GM12878 (cell line): ENCODE measurements around the gene S100A8. TPM values are rescaled to one million over a fixed set of nuclear protein-coding genes. Genes with fewer than 3 reads are reported as not detected.

Experiments
- ATAC-seq: fragments of 200-7000 bp; cut with Tn5 transposase; 3 replicates; pipeline ENCODE4 v1.9.1; 2020; ENCODE audit warnings: mild to moderate bottlenecking, moderate library complexity
- BruUV-seq: library from RNA; stranded (reverse); fragments of 400-500 nt; replicated peaks from 2 replicates; lab custom pipeline; 2021; lab: Mats Ljungman, UMichigan
- CTCF ChIA-PET: fragments of 300-600 bp; sonication (Branson Sonifier 250); formaldehyde crosslinking; extraction: SDS; loops from one replicate; lab custom pipeline; 2021; ENCODE audit warnings: inconsistent platforms; lab: Yijun Ruan, JAX
- POLR2A ChIA-PET: fragments of 350-600 bp; formaldehyde crosslinking; extraction: SDS; loops from one replicate; lab custom pipeline; 2021; ENCODE audit warnings: inconsistent platforms; lab: Charles Lee
- RAD21 ChIA-PET: fragments of 300-600 bp; sonication (Branson Sonifier 250); formaldehyde crosslinking; loops from one replicate; lab custom pipeline; 2023; ENCODE audit warnings: antibody characterized with exemption; ENCODE audit not compliant: unreplicated experiment; lab: Charles Lee
- SMC1A ChIA-PET: fragments of 300-600 bp; sonication (Branson Sonifier 250); formaldehyde crosslinking; loops from one replicate; lab custom pipeline; 2023; ENCODE audit not compliant: unreplicated experiment, uncharacterized antibody; lab: Charles Lee
- DNase-seq: peaks from one replicate; pipeline ENCODE4 v3.0.0-alpha.2; 2011; ENCODE audit warnings: low read depth, low spot score
- FAIRE-seq: peaks from 3 replicates; lab custom pipeline; 2011; peaks lifted over from hg19 to GRCh38; lab: Jason Lieb, UNC
- H2AFZ ChIP-seq: 2 replicates; pipeline ENCODE4 v1.6.0; 2011; ENCODE audit warnings: low read depth, low read length, control low read depth; ENCODE audit not compliant: control insufficient read depth
- H3K27ac ChIP-seq: 2 replicates; pipeline ENCODE4 v1.5.1; 2011; ENCODE audit warnings: control low read depth; ENCODE audit not compliant: control insufficient read depth, insufficient read depth
- H3K27me3 ChIP-seq, 2 experiments: replicated peaks in 1 of 2; 2 replicates each; pipeline versions ENCODE4 v1.6.0 to v1.6.1; 2011; ENCODE audit warnings: low read length in 1 of 2; ENCODE audit not compliant: control insufficient read depth in 2 of 2, insufficient read depth in 2 of 2
- H3K36me3 ChIP-seq, 2 experiments: 2 replicates each; pipeline ENCODE4 v1.5.1; 2011; ENCODE audit warnings: low read length in 1 of 2; ENCODE audit not compliant: control insufficient read depth in 2 of 2, insufficient read depth in 2 of 2
- H3K4me1 ChIP-seq: 2 replicates; pipeline ENCODE4 v1.6.1; 2011; ENCODE audit warnings: mild to moderate bottlenecking, low read length, moderate library complexity, mixed read lengths; ENCODE audit not compliant: control insufficient read depth, insufficient read depth
- H3K4me2 ChIP-seq: 2 replicates; pipeline ENCODE4 v1.6.0; 2011; ENCODE audit warnings: control low read depth; ENCODE audit not compliant: control insufficient read depth, insufficient read depth
- H3K4me3 ChIP-seq: fragments of 200-600 bp; sonication (generic); 2 replicates; pipeline ENCODE4 v1.5.1; 2016
- H3K79me2 ChIP-seq: 2 replicates; pipeline ENCODE4 v1.6.0; 2011; ENCODE audit warnings: low read length; ENCODE audit not compliant: control insufficient read depth, insufficient read depth
- H3K9ac ChIP-seq: 2 replicates; pipeline ENCODE4 v1.8.0; 2011; ENCODE audit warnings: low read length, control low read depth, mixed read lengths; ENCODE audit not compliant: control insufficient read depth, insufficient read depth
- H3K9me3 ChIP-seq: replicated peaks from 3 replicates; pipeline ENCODE4 v1.5.1; 2011; ENCODE audit warnings: mild to moderate bottlenecking, low read length; ENCODE audit not compliant: control insufficient read depth, insufficient read depth
- H4K20me1 ChIP-seq: 2 replicates; pipeline ENCODE4 v1.6.0; 2011; ENCODE audit not compliant: control insufficient read depth, insufficient read depth
- GABPA ChIP-seq: IDR thresholded peaks from 2 replicates; pipeline ENCODE4 v1.6.1; 2014; ENCODE audit warnings: antibody characterized with exemption, low read depth, mild to moderate bottlenecking, inconsistent platforms
- HCFC1 ChIP-seq: fragments of 150-350 bp; IDR thresholded peaks from 2 replicates; pipeline ENCODE4 v1.6.1; 2014; ENCODE audit warnings: low read length
- POLR2AphosphoS5 ChIP-seq: IDR thresholded peaks from 2 replicates; pipeline ENCODE4 v1.6.1; 2011; ENCODE audit warnings: mild to moderate bottlenecking, low read length, inconsistent platforms
- ZBTB33 ChIP-seq: fragments of 450-650 bp; IDR thresholded peaks from 2 replicates; pipeline ENCODE4 v1.6.1; 2017; ENCODE audit warnings: mild to moderate bottlenecking
- ZNF592 ChIP-seq: fragments of 450-650 bp; IDR thresholded peaks from 2 replicates; pipeline ENCODE4 v1.6.1; 2017; ENCODE audit warnings: mild to moderate bottlenecking, moderate library complexity
- WGBS: methylation state at CpG from one replicate; pipeline ENCODE4 v1.1.6; 2016; ENCODE audit warnings: low lambda C conversion rate; ENCODE audit not compliant: insufficient replicate concordance, insufficient coverage; ENCODE audit errors: missing lambda C conversion rate; 5-methylcytosine and 5-hydroxymethylcytosine counted together
- in situ Hi-C: fragments of 300-500 bp; cut with MboI; formaldehyde crosslinking; loops from 9 replicates; pipeline ENCODE4 v1.14.3; 2018; ENCODE audit warnings: mixed read lengths
- intact Hi-C: fragments of 100-400 bp; cut with micrococcal nuclease; formaldehyde crosslinking; loops from one replicate; pipeline ENCODE4 v1.14.2; 2022; ENCODE audit not compliant: unreplicated experiment
- polyA plus RNA-seq, 11 experiments: library from polyadenylated mRNA; depleted of rRNA in 4 of 11; unstranded in 6 of 11; stranded (reverse) in 5 of 11; fragments of >200 nt; fragmentation: Nextera tagmentation in 4 of 11; fragmentation: Illumina TruSeq in 1 of 11; extraction: Ambion mirVana in 4 of 11; extraction: Trizol in 1 of 11; gene quantifications; 1 replicate in 1 of 11; 2 replicates in 10 of 11; pipeline versions ENCODE4 v1.2.1 to v1.2.3, GENCODE V29; 2011 to 2016; ENCODE audit warnings: inconsistent platforms in 2 of 11, missing spikeins in 2 of 11, low read depth in 1 of 11
- total RNA-seq, 4 experiments: library from RNA; depleted of rRNA in 3 of 4; stranded (reverse); fragments of >200 nt in 3 of 4; fragmentation: Illumina TruSeq in 1 of 4; extraction: Trizol in 1 of 4; gene quantifications; 2 replicates each; pipeline versions ENCODE4 v1.2.1 to v1.2.3, GENCODE V29; 2013 to 2021

Gene S100A8
- total and polyA plus RNA-seq, 10 of the 15 experiments (the other 5 are each of a cell fraction or from before 2014, with no cell fraction given) = 0.28 TPM; not detected in 9

- RAD21 ChIA-PET = interaction anchor here (0.6 to 1.0 kb wide), 2 partner anchors 49 to 52 kb away, joined by 3 to 5 read pairs; no protein-coding TSS in a partner anchor
- H3K9ac ChIP-seq = no peak overlapping the region
- ATAC-seq (no peak), DNase-seq (no peak)
- no peaks in the 10 kb centered on the region for H4K20me1 ChIP-seq
- no peaks in the 10 kb centered on the region for H3K4me1 ChIP-seq
- H3K9me3 ChIP-seq = no peaks in the 10 kb centered on the region
- WGBS = 50% methylated on average over 7 of the region's 7 CpGs
- intact Hi-C loops = loop anchor here (1.0 to 5.0 kb wide), 2 partner anchors 49 to 93 kb away; no protein-coding TSS in a partner anchor
- H3K27me3 ChIP-seq = peaks cover 0 to 2% of the 10 kb centered on the region in 2 experiments; a peak in 1 of 4 replicates
- H3K27ac ChIP-seq = no peak overlapping the region
- no TSS peak for BruUV-seq
- TF ChIP-seq HCFC1 = no peak
- no peak for TF ChIP-seq ZBTB33
- no peak for TF ChIP-seq POLR2AphosphoS5
- no peak for TF ChIP-seq ZNF592
- no peak for TF ChIP-seq GABPA
- TF ChIP-seq, all 136 proteins: peak for 0
- CTCF ChIA-PET = interaction anchor here (1.2 to 6.8 kb wide), 8 partner anchors 8 to 116 kb away, joined by 3 to 44 read pairs (median 4); partner anchors contain the start of gene PGLYRP4
- no peak for FAIRE-seq
- SMC1A ChIA-PET = interaction anchor here (0.6 to 1.5 kb wide), 3 partner anchors 50 to 300 kb away, joined by 3 to 4 read pairs (median 4); no protein-coding TSS in a partner anchor
- in situ Hi-C loops = no loop called here
- no peak overlapping the region for H2AFZ ChIP-seq
- H3K79me2 ChIP-seq = no peaks in the 10 kb centered on the region
- H3K36me3 ChIP-seq = no peaks in the 10 kb centered on the region
- POLR2A ChIA-PET = no interaction called here
- no peak overlapping the region for H3K4me3 ChIP-seq
- no peak overlapping the region for H3K4me2 ChIP-seq
Observed at GRCh38 chr1:153404086-153404635, 13.3 kb upstream of the S100A8 start.
